Fibroblast of lung (primary cell): ENCODE results near the gene METTL16. TPM values are rescaled to one million over a fixed set of nuclear protein-coding genes. Genes with fewer than 3 reads are reported as not detected.

Experiments
- DNase-seq, 2 donors: peaks; one replicate each; pipeline versions ENCODE4 v3.0.0 to v3.0.0-alpha.2; 2010; ENCODE audit warnings: low read depth in 2 of 2
- H2AFZ ChIP-seq: 2 replicates; pipeline ENCODE4 v1.5.1; 2012; ENCODE audit warnings: low read length, control low read depth, inconsistent platforms
- H3K27ac ChIP-seq: 2 replicates; pipeline ENCODE4 v1.5.1; 2011; ENCODE audit warnings: low read length, control low read depth; ENCODE audit not compliant: insufficient read depth
- H3K27me3 ChIP-seq: 2 replicates; pipeline ENCODE4 v1.5.1; 2011; ENCODE audit warnings: mild to moderate bottlenecking, low read length; ENCODE audit not compliant: control insufficient read depth, insufficient read depth
- H3K36me3 ChIP-seq: 2 replicates; pipeline ENCODE4 v1.5.1; 2011; ENCODE audit warnings: low read length; ENCODE audit not compliant: control insufficient read depth, insufficient read depth
- H3K4me1 ChIP-seq: 2 replicates; pipeline ENCODE4 v1.5.1; 2011; ENCODE audit warnings: low read length; ENCODE audit not compliant: control insufficient read depth, insufficient read depth; ENCODE audit errors: extremely low read depth
- H3K4me2 ChIP-seq: 2 replicates; pipeline ENCODE4 v1.5.1; 2011; ENCODE audit warnings: low read length, control low read depth; ENCODE audit not compliant: insufficient read depth; ENCODE audit errors: extremely low read depth
- H3K4me3 ChIP-seq, 4 experiments: fragments of 200-600 bp in 1 of 4; sonication (generic) in 1 of 4; replicated peaks in 1 of 4; 2 replicates each; pipeline ENCODE4 v1.5.1; 2011 to 2016; ENCODE audit warnings: low read length in 4 of 4, low read depth in 3 of 4, mild to moderate bottlenecking in 3 of 4, control low read depth in 2 of 4, inconsistent platforms in 1 of 4, mixed read lengths in 1 of 4; ENCODE audit not compliant: insufficient read depth in 1 of 4; ENCODE audit errors: control extremely low read depth in 1 of 4
- H3K79me2 ChIP-seq: 2 replicates; pipeline ENCODE4 v1.5.1; 2012; ENCODE audit warnings: mild to moderate bottlenecking, low read length, inconsistent platforms; ENCODE audit not compliant: control insufficient read depth, insufficient read depth
- H3K9ac ChIP-seq: 2 replicates; pipeline ENCODE4 v1.5.1; 2011; ENCODE audit warnings: mild to moderate bottlenecking, low read length, control low read depth; ENCODE audit not compliant: insufficient read depth
- H3K9me3 ChIP-seq: 2 replicates; pipeline ENCODE4 v1.5.1; 2012; ENCODE audit warnings: low read depth, low read length; ENCODE audit not compliant: control insufficient read depth, insufficient read depth
- H4K20me1 ChIP-seq: 2 replicates; pipeline ENCODE4 v1.5.1; 2011; ENCODE audit warnings: low read length; ENCODE audit not compliant: control insufficient read depth, insufficient read depth; ENCODE audit errors: extremely low read depth
- EZH2 ChIP-seq: IDR thresholded peaks from 2 replicates; pipeline ENCODE4 v1.5.1; 2012; ENCODE audit warnings: low read length, control low read depth, mild to moderate bottlenecking; ENCODE audit errors: missing control alignments
- polyA plus RNA-seq, 2 donors: library from polyadenylated mRNA; depleted of rRNA in 1 of 2; stranded (reverse) in 1 of 2; unstranded in 1 of 2; fragments of >200 nt; gene quantifications; 2 replicates each; pipeline ENCODE4 v1.2.1, GENCODE V29; 2011 to 2012; ENCODE audit warnings: missing spikeins in 1 of 2
- total RNA-seq: library from RNA; depleted of rRNA; stranded (reverse); fragments of >200 nt; gene quantifications from 2 replicates; pipeline ENCODE4 v1.2.1, GENCODE V29; 2014
- TF ChIP-seq, protein P1 (sequence below), 2 donors: IDR thresholded peaks in 1 of 2; conservative IDR thresholded peaks in 1 of 2; 1 replicate in 1 of 2; 2 replicates in 1 of 2; pipeline ENCODE4 v1.5.1; 2011 to 2012; ENCODE audit warnings: low read length in 2 of 2, control low read depth in 1 of 2, inconsistent platforms in 1 of 2, low read depth in 1 of 2, mild to moderate bottlenecking in 1 of 2

Gene METTL16
- total and polyA plus RNA-seq, 2 donors (not counting 1 experiment from before 2014, with no cell fraction given) = 12.2 to 13.4 TPM

DNA sequence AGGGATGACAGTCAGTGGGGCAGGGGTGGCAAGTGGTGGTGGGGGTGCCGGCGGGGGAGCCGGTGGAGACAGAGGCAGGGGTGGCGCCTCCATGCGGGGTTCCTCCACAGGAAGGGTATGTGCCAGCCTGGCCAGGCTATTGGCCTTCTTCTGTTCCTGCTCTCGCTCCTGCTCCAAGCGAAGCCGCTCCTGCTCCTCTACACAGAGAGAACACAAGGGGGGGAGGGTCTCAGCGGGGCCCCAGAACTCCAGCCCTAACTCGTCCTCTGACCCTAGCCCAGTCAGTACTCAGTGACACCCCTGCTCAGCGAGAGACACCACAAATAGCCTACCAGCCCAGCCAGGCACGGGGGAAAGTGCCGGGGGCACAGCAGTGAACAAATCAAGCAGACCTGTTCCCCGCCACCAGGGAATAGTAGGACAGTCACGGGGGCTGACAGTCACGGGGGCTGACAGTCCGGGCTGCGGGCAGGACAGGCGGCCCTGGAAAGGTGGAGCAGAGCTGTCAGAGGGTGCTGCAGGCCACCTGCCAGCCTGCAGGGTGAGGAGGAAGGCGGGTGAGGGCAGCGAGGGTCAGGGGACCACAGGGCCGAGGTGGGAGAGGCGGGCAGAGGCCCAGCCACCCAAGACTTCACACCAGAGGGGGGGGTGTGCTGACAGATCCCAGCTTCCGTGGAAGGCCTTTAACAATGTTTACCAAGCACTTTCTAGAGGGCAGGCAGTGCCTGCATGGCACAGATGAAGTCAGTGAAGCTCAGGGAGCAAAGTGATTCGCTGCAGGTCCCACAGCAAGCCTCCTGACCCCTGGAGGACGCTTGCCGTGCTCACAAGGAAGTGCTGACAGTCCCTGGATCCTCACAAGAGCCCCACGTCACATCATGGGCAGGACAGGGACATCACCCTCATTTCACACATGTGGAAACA lies 116.2 kb downstream of the METTL16 start:
- no peak overlapping the region for H2AFZ ChIP-seq
- H3K79me2 ChIP-seq = peaks cover 44% of the 10 kb centered on the region
- no peaks in the 10 kb centered on the region for H3K27me3 ChIP-seq
- peak overlapping the region; percentile 98 for H3K27ac ChIP-seq
- H3K36me3 ChIP-seq = peaks cover 3% of the 10 kb centered on the region
- H3K9me3 ChIP-seq = no peaks in the 10 kb centered on the region
- H3K4me1 ChIP-seq = peaks cover 45% of the 10 kb centered on the region
- peak overlapping the region in 2 of 4 experiments; percentile 43 to 57 for H3K4me3 ChIP-seq
- DNase-seq = peak in 1 of 2 donors; percentile 36
- TF ChIP-seq, protein P1, sequence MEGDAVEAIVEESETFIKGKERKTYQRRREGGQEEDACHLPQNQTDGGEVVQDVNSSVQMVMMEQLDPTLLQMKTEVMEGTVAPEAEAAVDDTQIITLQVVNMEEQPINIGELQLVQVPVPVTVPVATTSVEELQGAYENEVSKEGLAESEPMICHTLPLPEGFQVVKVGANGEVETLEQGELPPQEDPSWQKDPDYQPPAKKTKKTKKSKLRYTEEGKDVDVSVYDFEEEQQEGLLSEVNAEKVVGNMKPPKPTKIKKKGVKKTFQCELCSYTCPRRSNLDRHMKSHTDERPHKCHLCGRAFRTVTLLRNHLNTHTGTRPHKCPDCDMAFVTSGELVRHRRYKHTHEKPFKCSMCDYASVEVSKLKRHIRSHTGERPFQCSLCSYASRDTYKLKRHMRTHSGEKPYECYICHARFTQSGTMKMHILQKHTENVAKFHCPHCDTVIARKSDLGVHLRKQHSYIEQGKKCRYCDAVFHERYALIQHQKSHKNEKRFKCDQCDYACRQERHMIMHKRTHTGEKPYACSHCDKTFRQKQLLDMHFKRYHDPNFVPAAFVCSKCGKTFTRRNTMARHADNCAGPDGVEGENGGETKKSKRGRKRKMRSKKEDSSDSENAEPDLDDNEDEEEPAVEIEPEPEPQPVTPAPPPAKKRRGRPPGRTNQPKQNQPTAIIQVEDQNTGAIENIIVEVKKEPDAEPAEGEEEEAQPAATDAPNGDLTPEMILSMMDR (conservative IDR thresholded peaks at IDR 0.05 in 1 of 2, IDR thresholded peaks at IDR 0.05 in 1 of 2; ENCODE audit: low read depth in 1 of 2, low read length in 2 of 2) = peak in 1 of 2 donors; percentile 7
- TF ChIP-seq EZH2 = no peak
- H3K4me2 ChIP-seq = peak overlapping the region; percentile 85
- no peaks in the 10 kb centered on the region for H4K20me1 ChIP-seq
- peak overlapping the region; percentile 59 for H3K9ac ChIP-seq

DNA sequence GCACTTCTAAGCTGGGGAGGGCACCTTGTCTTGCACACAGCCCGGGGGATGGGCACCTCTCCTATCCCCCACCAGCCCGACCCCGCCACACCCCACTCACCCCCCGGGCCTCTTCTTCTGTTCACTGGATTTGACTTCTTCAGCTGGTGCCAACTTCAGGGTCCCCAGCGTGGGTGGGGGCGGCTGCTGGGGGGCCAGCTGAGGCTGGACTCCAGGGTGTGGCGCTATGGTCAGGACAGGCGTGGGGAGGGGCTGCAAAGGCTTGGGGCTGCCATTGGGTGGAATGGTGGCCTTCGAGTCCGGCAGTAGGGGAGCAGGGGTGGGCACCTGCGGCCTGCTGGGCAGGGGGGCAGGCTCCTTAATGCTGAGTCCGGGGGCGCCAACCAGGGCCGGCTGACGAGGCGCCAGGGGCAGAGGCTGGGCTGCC lies 116.9 kb downstream of the METTL16 start:
- TF ChIP-seq, protein P1 (conservative IDR thresholded peaks at IDR 0.05 in 1 of 2, IDR thresholded peaks at IDR 0.05 in 1 of 2; ENCODE audit: low read depth in 1 of 2, low read length in 2 of 2) = no peak
- TF ChIP-seq EZH2 = no peak
- Histone ChIP-seq H3K27ac (peak overlapping the region; percentile 72), H2AFZ (no peak overlapping the region), H3K79me2 (peaks cover 41% of the 10 kb centered on the region), H3K4me1 (peaks cover 45% of the 10 kb centered on the region), H3K9ac (no peak overlapping the region), H3K27me3 (no peaks in the 10 kb centered on the region), H3K36me3 (peaks cover 3% of the 10 kb centered on the region), H3K4me3 (no peak overlapping the region), H4K20me1 (no peaks in the 10 kb centered on the region), H3K4me2 (no peak overlapping the region), H3K9me3 (no peaks in the 10 kb centered on the region)
- no peak for DNase-seq

DNA sequence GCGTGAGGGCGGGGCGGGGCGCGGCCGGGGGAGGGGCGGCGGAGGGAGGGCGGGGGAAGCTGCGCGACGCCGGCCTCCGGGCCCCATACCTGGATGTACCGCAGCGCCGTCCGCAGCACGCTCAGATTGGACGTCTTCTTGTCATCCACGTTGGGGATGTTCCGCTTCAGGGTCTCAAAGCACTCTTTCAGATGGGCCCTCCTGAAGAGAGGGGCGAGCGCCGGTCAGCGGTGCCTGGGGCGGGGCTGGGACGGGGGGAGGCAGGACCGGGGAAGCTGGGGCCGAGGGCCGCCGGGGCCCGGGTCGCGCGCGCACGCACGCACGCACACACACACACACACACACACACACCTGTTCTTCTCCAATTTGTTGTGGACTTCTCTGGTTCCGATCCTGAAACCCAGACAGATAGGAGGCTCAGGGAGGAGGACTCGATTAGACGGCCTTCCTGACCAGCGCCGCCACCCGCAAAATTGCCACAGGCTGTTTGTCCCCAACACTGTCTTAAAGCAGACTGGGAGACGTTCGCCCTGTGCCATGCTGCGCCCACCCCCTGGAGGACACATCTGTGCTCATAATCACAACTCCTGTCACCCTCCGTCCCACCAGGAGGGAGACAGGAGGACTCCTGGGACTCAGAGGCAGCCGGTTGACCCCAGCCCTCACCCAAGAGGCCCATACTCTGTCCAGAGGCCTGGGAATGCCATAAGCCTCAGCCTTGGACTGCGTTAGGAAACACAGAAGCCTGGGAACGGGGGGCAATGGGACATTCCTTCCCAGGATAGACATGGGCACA lies 117.5 kb downstream of the METTL16 start:
- Histone ChIP-seq H3K9ac (peak overlapping the region; percentile 56), H3K9me3 (no peaks in the 10 kb centered on the region), H3K27me3 (no peaks in the 10 kb centered on the region), H3K79me2 (peaks cover 40% of the 10 kb centered on the region), H2AFZ (no peak overlapping the region), H3K4me3 (peak overlapping the region in 1 of 4 experiments; percentile 40), H3K4me1 (peaks cover 43% of the 10 kb centered on the region), H3K27ac (peak overlapping the region; percentile 72), H3K36me3 (peaks cover 3% of the 10 kb centered on the region), H3K4me2 (peak overlapping the region; percentile 49), H4K20me1 (no peaks in the 10 kb centered on the region)
- DNase-seq = no peak
- no peak for TF ChIP-seq EZH2
- TF ChIP-seq, protein P1 (conservative IDR thresholded peaks at IDR 0.05 in 1 of 2, IDR thresholded peaks at IDR 0.05 in 1 of 2; ENCODE audit: low read depth in 1 of 2, low read length in 2 of 2) = no peak
